RWPE1 (cell line): ENCODE results near the gene SSBP3.
A peak's percentile ranks its signal among the peaks of the same experiment; 100 is the strongest.

Experiments used
- CTCF ChIA-PET: fragments of 350-600 bp; sonication (Branson Sonifier 250); formaldehyde crosslinking; extraction: SDS; loops from one replicate; lab custom pipeline; 2021; lab: Yijun Ruan, JAX
- POLR2A ChIA-PET: fragments of 400-600 bp; formaldehyde crosslinking; extraction: SDS; loops from one replicate; lab custom pipeline; 2020; ENCODE audit warnings: antibody characterized with exemption; ENCODE audit not compliant: low non-redundant PET; lab: Yijun Ruan, JAX
- DNase-seq: peaks from one replicate; pipeline ENCODE4 v3.0.0; 2012; ENCODE audit warnings: low spot score
- H3K27ac ChIP-seq: fragments of 450-650 bp; 2 replicates; pipeline ENCODE4 v1.5.1; 2017
- CTCF ChIP-seq: fragments of 450-650 bp; conservative IDR thresholded peaks from 2 replicates; pipeline ENCODE4 v1.5.1; 2017; ENCODE audit warnings: low read depth, mild to moderate bottlenecking

SSBP3 gene

GRCh38 chr1:54332781-54333585, 73.2 kb downstream of the SSBP3 start:
- POLR2A ChIA-PET, result no interaction called here
- no peak overlapping the region; the same call in 1 of the 2 replicates for H3K27ac ChIP-seq
- no peak for TF ChIP-seq CTCF

GRCh38 chr1:54331843-54332463, 74.2 kb downstream of the SSBP3 start:
- DNase-seq, result no peak
- POLR2A ChIA-PET, result no interaction called here
- CTCF ChIA-PET, result interaction anchor here (0.6 kb wide), 1 partner anchor 19 kb away, joined by 6 read pairs; no protein-coding TSS in a partner anchor
- no peak for TF ChIP-seq CTCF
- no peak overlapping the region; the same call in 1 of the 2 replicates for H3K27ac ChIP-seq

More at GRCh38 chr1:54332781-54333585, 73.2 kb downstream of the SSBP3 start:
- CTCF ChIA-PET, result interaction anchor here (0.7 to 0.8 kb wide), 2 partner anchors 11 to 26 kb away, joined by 3 to 4 read pairs; no protein-coding TSS in a partner anchor
- DNase-seq, result no peak

GRCh38 chr1:54331091-54331772, 75.0 kb downstream of the SSBP3 start:
- ChIA-PET POLR2A (no interaction called here), CTCF (interaction anchor here (0.6 kb wide), 1 partner anchor 18 kb away, joined by 6 read pairs; no protein-coding TSS in a partner anchor)
- DNase-seq, result no peak
- H3K27ac ChIP-seq, result no peak overlapping the region
- no peak for TF ChIP-seq CTCF

GRCh38 chr1:54329312-54330003, 76.7 kb downstream of the SSBP3 start:
- CTCF ChIA-PET, result no interaction called here
- POLR2A ChIA-PET, result no interaction called here
- DNase-seq, result no peak
- TF ChIP-seq CTCF, result no peak
- peak overlapping the region; percentile 33 for H3K27ac ChIP-seq

GRCh38 chr1:54328066-54328636, 78.0 kb downstream of the SSBP3 start:
- H3K27ac ChIP-seq, result no peak overlapping the region
- no peak for TF ChIP-seq CTCF
- ChIA-PET CTCF (interaction anchor here (0.6 to 0.7 kb wide), 2 partner anchors 146 to 494 kb away, joined by 3 read pairs; no protein-coding TSS in a partner anchor), POLR2A (no interaction called here)
- DNase-seq, result no peak
